Measurements from ENCODE around the gene AGRP. TPM values are rescaled to one million over a fixed set of nuclear protein-coding genes. Genes with fewer than 3 reads are reported as not detected.

Gene AGRP
- total RNA-seq, 1 donor from 2014 or later = 4.9 TPM

DNA sequence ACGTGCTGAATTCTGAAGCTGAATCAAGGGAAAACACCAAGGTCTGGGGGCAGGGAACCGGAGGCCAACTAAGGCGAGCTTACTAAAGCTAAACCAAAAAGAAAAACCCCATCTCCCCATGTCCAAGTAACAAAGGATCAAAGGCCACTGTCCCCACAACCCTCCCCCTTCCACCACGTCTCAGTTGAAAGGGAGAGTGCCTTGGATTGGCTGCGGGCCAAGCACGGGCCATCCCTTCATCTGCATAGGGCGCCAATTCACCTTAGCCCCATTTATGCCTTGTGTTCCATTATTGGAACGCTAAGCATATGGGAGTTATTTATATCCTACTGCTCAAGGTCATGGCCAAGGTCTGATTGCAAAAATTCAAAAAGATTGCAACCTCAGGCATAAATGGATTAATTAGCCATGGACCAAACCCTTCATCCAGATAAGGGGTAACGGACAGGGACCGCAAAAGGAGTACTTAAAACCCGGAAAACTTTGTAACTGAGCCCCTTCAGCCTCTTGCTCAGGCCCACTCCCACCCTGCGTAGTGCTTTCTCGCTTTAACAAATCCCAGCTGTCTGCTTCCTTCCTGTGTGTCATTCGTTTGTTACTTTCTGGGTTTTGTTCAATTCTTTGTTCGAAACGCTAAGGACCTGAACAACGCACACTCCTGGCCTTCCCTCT lies 1.6 kb downstream of the AGRP start:
- no peaks in the 10 kb centered on the region for H3K9me3 ChIP-seq
- no peaks in the 10 kb centered on the region for H3K36me3 ChIP-seq
- ATAC-seq = no peak
- intact Hi-C loops (cut with DNase I) = no loop called here
- TF ChIP-seq, protein P1, sequence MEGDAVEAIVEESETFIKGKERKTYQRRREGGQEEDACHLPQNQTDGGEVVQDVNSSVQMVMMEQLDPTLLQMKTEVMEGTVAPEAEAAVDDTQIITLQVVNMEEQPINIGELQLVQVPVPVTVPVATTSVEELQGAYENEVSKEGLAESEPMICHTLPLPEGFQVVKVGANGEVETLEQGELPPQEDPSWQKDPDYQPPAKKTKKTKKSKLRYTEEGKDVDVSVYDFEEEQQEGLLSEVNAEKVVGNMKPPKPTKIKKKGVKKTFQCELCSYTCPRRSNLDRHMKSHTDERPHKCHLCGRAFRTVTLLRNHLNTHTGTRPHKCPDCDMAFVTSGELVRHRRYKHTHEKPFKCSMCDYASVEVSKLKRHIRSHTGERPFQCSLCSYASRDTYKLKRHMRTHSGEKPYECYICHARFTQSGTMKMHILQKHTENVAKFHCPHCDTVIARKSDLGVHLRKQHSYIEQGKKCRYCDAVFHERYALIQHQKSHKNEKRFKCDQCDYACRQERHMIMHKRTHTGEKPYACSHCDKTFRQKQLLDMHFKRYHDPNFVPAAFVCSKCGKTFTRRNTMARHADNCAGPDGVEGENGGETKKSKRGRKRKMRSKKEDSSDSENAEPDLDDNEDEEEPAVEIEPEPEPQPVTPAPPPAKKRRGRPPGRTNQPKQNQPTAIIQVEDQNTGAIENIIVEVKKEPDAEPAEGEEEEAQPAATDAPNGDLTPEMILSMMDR (IDR thresholded peaks at IDR 0.05) = no peak
- no peaks in the 10 kb centered on the region for H3K27me3 ChIP-seq
- H3K4me1 ChIP-seq = peaks cover 48% of the 10 kb centered on the region
- DNase-seq = peak; percentile 76
- peak overlapping the region; percentile 99 for H3K4me3 ChIP-seq
- peak overlapping the region; percentile 85 for H3K27ac ChIP-seq

- Histone ChIP-seq H3K4me3 (peak within 1 kb of the TSS; percentile 99), H3K9me3 (no peaks in the 10 kb centered on the region), H3K4me1 (peaks cover 51% of the 10 kb centered on the region), H3K27ac (peak within 1 kb of the TSS; percentile 97), H3K36me3 (no peaks in the 10 kb centered on the region), H3K27me3 (no peaks in the 10 kb centered on the region)
- DNase-seq (peak; percentile 99), ATAC-seq (peak; percentile 93)
- intact Hi-C loops (cut with DNase I) = no loop called here
- TF ChIP-seq, protein P1 (IDR thresholded peaks at IDR 0.05) = peak; percentile 89
These were observed 2.4 kb downstream of the AGRP start, which contains the start of gene ATP6V0D1 for GRCh38 chr16:67480833-67481560. Gene ATP6V0D1, minus strand, starts transcription at chr16:67481157. Its CDS starts 71 bp downstream, at chr16:67481086.

GRCh38 chr16:67477960-67478554 lies 5.3 kb downstream of the AGRP start:
- ATAC-seq (peak; percentile 22), DNase-seq (no peak)
- Histone ChIP-seq H3K9me3 (no peaks in the 10 kb centered on the region), H3K4me1 (peaks cover 67% of the 10 kb centered on the region), H3K4me3 (no peak overlapping the region), H3K27me3 (no peaks in the 10 kb centered on the region), H3K27ac (no peak overlapping the region), H3K36me3 (no peaks in the 10 kb centered on the region)
- intact Hi-C loops (cut with DNase I) = no loop called here
- TF ChIP-seq, protein P1 (IDR thresholded peaks at IDR 0.05) = no peak

DNA sequence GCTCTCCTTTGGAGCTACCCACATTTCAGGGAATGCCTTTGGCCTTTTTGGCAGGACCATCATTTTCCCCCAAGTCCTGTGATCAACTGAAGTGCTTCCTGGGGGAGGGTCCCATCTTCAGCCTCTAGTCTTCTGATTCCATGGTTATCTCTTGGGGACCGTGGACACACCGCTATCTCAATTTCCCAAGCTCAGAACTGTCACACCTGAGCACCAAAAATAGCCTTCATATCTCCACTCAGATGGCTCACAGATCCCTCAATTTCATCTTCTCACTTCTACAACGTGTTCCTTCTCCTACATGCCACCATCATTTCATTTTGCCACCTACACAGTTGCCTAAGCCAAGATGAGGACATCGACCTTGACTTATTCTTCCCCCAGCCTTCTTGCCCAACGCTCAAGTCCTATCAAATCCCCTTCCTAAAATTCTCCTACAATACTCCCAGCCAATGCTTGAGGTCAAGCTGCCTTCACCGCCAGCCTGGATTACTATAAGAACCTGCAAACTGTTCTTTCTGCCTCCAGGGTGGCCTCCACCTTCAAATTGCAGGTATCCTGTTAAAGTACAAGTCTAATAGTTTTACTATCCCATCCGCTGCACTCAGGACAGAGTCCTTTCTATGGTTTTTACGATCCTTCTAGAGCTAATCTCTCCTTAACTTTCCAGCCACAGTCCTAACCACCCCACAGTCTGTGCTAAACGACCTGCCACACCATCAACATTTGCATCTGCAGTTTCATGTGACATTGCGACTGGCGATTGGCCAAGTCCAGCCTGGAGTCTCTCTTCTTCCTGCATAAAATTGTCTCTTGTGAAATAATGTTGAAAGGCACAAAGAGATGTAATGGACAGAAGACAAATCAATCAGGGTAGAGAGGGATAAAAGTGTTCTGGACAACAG lies 8.5 kb downstream of the AGRP start:
- Histone ChIP-seq H3K9me3 (no peaks in the 10 kb centered on the region), H3K27me3 (no peaks in the 10 kb centered on the region), H3K27ac (no peak overlapping the region), H3K36me3 (no peaks in the 10 kb centered on the region), H3K4me1 (peaks cover 77% of the 10 kb centered on the region), H3K4me3 (no peak overlapping the region)
- no peak for DNase-seq
- intact Hi-C loops (cut with DNase I) = no loop called here
- ATAC-seq = no peak
- TF ChIP-seq, protein P1 (IDR thresholded peaks at IDR 0.05) = no peak

GRCh38 chr16:67471758-67472384 lies 11.5 kb downstream of the AGRP start:
- Histone ChIP-seq H3K9me3 (no peaks in the 10 kb centered on the region), H3K27ac (no peak overlapping the region), H3K36me3 (no peaks in the 10 kb centered on the region), H3K4me1 (peaks cover 72% of the 10 kb centered on the region), H3K27me3 (no peaks in the 10 kb centered on the region), H3K4me3 (no peak overlapping the region)
- ATAC-seq = no peak
- no peak for DNase-seq
- TF ChIP-seq, protein P1 (IDR thresholded peaks at IDR 0.05) = no peak
- intact Hi-C loops (cut with DNase I) = no loop called here
